GM23338 (cell line): ENCODE data around the gene MMP13. TPM values are rescaled to one million over a fixed set of nuclear protein-coding genes. Genes with fewer than 3 reads are reported as not detected.
"Not testable (repeated sequence)": the region's sequence is repeated elsewhere in the genome, so short reads cannot be mapped to it uniquely, and the experiment has no call there.

Experiments
- ATAC-seq: fragments of 200-7000 bp; cut with Tn5 transposase; 3 replicates; pipeline ENCODE4 v1.9.1; 2020
- DNase-seq: peaks from one replicate; pipeline ENCODE4 v3.0.0-alpha.2; 2015; ENCODE audit warnings: low spot score
- H2AFZ ChIP-seq: fragments of 200-600 bp; sonication (generic); 2 replicates; pipeline ENCODE4 v1.8.0; 2016; ENCODE audit warnings: antibody characterized with exemption, mild to moderate bottlenecking, moderate library complexity
- H3F3A ChIP-seq: fragments of 200-600 bp; sonication (generic); replicated peaks from 2 replicates; pipeline ENCODE4 v1.8.0; 2017; ENCODE audit warnings: antibody characterized with exemption, mixed run types, low read depth
- H3K27ac ChIP-seq: fragments of 200-600 bp; sonication (generic); 2 replicates; pipeline ENCODE4 v1.6.1; 2016; ENCODE audit warnings: low read depth
- H3K27me3 ChIP-seq: fragments of 200-600 bp; sonication (generic); 2 replicates; pipeline ENCODE4 v1.8.0; 2016; ENCODE audit warnings: mild to moderate bottlenecking, mixed run types, moderate library complexity; ENCODE audit not compliant: insufficient read depth
- H3K36me3 ChIP-seq: fragments of 200-600 bp; sonication (generic); 2 replicates; pipeline ENCODE4 v1.8.0; 2016; ENCODE audit warnings: mild to moderate bottlenecking; ENCODE audit not compliant: insufficient read depth
- H3K4me1 ChIP-seq: fragments of 200-600 bp; sonication (generic); 2 replicates; pipeline ENCODE4 v1.8.0; 2016; ENCODE audit warnings: mild to moderate bottlenecking, moderate library complexity; ENCODE audit not compliant: insufficient read depth
- H3K4me2 ChIP-seq: fragments of 200-600 bp; sonication (generic); 2 replicates; pipeline ENCODE4 v1.7.1; 2017; ENCODE audit warnings: mixed run types
- H3K4me3 ChIP-seq: fragments of 200-600 bp; sonication (generic); 2 replicates; pipeline ENCODE4 v1.6.1; 2016; ENCODE audit warnings: mixed run types
- H3K79me2 ChIP-seq: fragments of 200-600 bp; sonication (generic); replicated peaks from 2 replicates; pipeline ENCODE4 v1.8.0; 2017; ENCODE audit warnings: mild to moderate bottlenecking; ENCODE audit not compliant: insufficient read depth
- H3K9me2 ChIP-seq: fragments of 200-600 bp; sonication (generic); 2 replicates; pipeline ENCODE4 v1.8.0; 2017; ENCODE audit not compliant: insufficient read depth
- H4K20me1 ChIP-seq: fragments of 200-600 bp; sonication (generic); replicated peaks from 2 replicates; pipeline ENCODE4 v1.8.0; 2017; ENCODE audit warnings: mild to moderate bottlenecking; ENCODE audit not compliant: insufficient read depth
- H3K27ac Mint-ChIP-seq: 2 replicates; pipeline ENCODE4 v1.8.0; 2020; ENCODE audit warnings: inconsistent platforms, mild to moderate bottlenecking, moderate library complexity, mixed read lengths
- H3K27me3 Mint-ChIP-seq: 3 replicates; pipeline ENCODE4 v1.8.0; 2022; ENCODE audit warnings: low read depth, mild to moderate bottlenecking, moderate library complexity, mixed read lengths, inconsistent platforms; ENCODE audit not compliant: insufficient read depth, poor library complexity
- H3K36me3 Mint-ChIP-seq: 3 replicates; pipeline ENCODE4 v1.8.0; 2021; ENCODE audit warnings: low read depth, mild to moderate bottlenecking, inconsistent platforms, moderate library complexity, mixed read lengths
- H3K4me1 Mint-ChIP-seq: 3 replicates; pipeline ENCODE4 v1.8.0; 2020; ENCODE audit warnings: mild to moderate bottlenecking, inconsistent platforms, mixed read lengths
- H3K4me3 Mint-ChIP-seq: 3 replicates; pipeline ENCODE4 v1.8.0; 2021; ENCODE audit warnings: moderate library complexity, mild to moderate bottlenecking, inconsistent platforms, mixed read lengths
- H3K9me3 Mint-ChIP-seq: 3 replicates; pipeline ENCODE4 v1.8.0; 2020; ENCODE audit warnings: moderate library complexity, mild to moderate bottlenecking, inconsistent platforms, mixed read lengths
- CTCF ChIP-seq, 2 experiments: fragments of 200-600 bp in 1 of 2; sonication (generic) in 1 of 2; conservative IDR thresholded peaks; 2 replicates each; pipeline versions ENCODE4 v1.5.1 to v1.6.1; 2016 to 2017; ENCODE audit warnings: antibody characterized with exemption in 2 of 2, low read depth in 2 of 2, mild to moderate bottlenecking in 2 of 2, moderate library complexity in 1 of 2
- ETS1 ChIP-seq: IDR thresholded peaks from 2 replicates; pipeline ENCODE4 v1.6.1; 2016; ENCODE audit warnings: antibody characterized with exemption
- EZH2 ChIP-seq: fragments of 200-600 bp; sonication (generic); IDR thresholded peaks from one replicate; pipeline ENCODE4 v1.8.0; 2017; ENCODE audit warnings: antibody characterized with exemption, mild to moderate bottlenecking, low read depth; ENCODE audit not compliant: unreplicated experiment
- JUNB ChIP-seq: IDR thresholded peaks from one replicate; pipeline ENCODE4 v1.6.1; 2016; ENCODE audit warnings: antibody characterized with exemption; ENCODE audit not compliant: unreplicated experiment
- NANOG ChIP-seq: IDR thresholded peaks from 2 replicates; pipeline ENCODE4 v1.6.1; 2016; ENCODE audit warnings: antibody characterized with exemption, borderline replicate concordance
- STAT1 ChIP-seq: IDR thresholded peaks from one replicate; pipeline ENCODE4 v1.6.1; 2016; ENCODE audit warnings: antibody characterized with exemption; ENCODE audit not compliant: unreplicated experiment
- ZNF114 ChIP-seq: fragments of 250-450 bp; sonication (Bioruptor Pico); IDR thresholded peaks from 2 replicates; pipeline ENCODE4 v1.5.0; 2020; ENCODE audit warnings: mild to moderate bottlenecking, moderate library complexity
- ZNF331 ChIP-seq: fragments of 250-450 bp; sonication (Bioruptor Pico); IDR thresholded peaks from 2 replicates; pipeline ENCODE4 v1.5.0; 2020; ENCODE audit warnings: low read depth, mild to moderate bottlenecking, moderate library complexity
- polyA plus RNA-seq: library from polyadenylated mRNA; unstranded; fragments of >200 nt; fragmentation: Nextera tagmentation; extraction: Ambion mirVana; gene quantifications from 2 replicates; pipeline ENCODE4 v1.2.1, GENCODE V29; 2016
- total RNA-seq: library from RNA; depleted of rRNA; stranded (reverse); fragments of >200 nt; shearing (Covaris generic); gene quantifications from 2 replicates; pipeline ENCODE4 v1.2.3, GENCODE V29; 2014
- TF ChIP-seq, protein P1 (sequence below): fragments of 250-450 bp; sonication (Bioruptor Pico); IDR thresholded peaks from 2 replicates; pipeline ENCODE4 v1.5.0; 2020; ENCODE audit warnings: mild to moderate bottlenecking, moderate library complexity
- TF ChIP-seq, protein P2 (sequence below): IDR thresholded peaks from one replicate; pipeline ENCODE4 v1.6.1; 2018; ENCODE audit warnings: antibody characterized with exemption; ENCODE audit not compliant: unreplicated experiment

MMP13 gene
- total and polyA plus RNA-seq, 2 experiments from 2014 or later, result not detected

DNA sequence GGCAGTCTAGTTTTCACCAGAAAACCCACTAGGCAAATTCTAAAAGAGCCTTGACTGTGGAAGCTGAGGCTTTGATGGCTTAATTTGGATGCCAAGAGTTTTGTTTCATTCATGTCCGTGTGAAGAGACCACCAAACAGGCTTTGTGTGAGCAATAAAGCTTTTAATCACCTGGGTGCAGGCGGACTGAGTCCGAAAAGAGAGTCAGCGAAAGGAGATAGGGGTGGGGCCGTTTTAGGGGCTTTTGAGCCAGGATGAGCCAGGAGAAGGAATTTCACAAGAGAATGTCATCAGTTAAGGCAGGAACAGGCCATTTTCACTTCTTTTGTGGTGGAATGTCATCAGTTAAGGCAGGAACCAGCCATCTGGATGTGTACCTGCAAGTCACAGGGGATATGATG is 51.6 kb downstream of the MMP13 start:
- H3K36me3 ChIP-seq, H3K27ac Mint-ChIP-seq, H3K4me3 Mint-ChIP-seq, H3K4me1 ChIP-seq, H3K36me3 Mint-ChIP-seq, H3K27ac ChIP-seq, DNase-seq, H3K27me3 Mint-ChIP-seq, H3K27me3 ChIP-seq, H4K20me1 ChIP-seq, H3F3A ChIP-seq, H3K9me2 ChIP-seq, H3K79me2 ChIP-seq, H3K4me3 ChIP-seq, ATAC-seq, H3K4me1 Mint-ChIP-seq: not testable (repeated sequence)
- peak overlapping the region; percentile 97 for H2AFZ ChIP-seq
- H3K4me2 ChIP-seq, result peak overlapping the region; percentile 64; the same call in 1 of the 2 replicates
- peaks cover 11% of the 10 kb centered on the region for H3K9me3 Mint-ChIP-seq

DNA sequence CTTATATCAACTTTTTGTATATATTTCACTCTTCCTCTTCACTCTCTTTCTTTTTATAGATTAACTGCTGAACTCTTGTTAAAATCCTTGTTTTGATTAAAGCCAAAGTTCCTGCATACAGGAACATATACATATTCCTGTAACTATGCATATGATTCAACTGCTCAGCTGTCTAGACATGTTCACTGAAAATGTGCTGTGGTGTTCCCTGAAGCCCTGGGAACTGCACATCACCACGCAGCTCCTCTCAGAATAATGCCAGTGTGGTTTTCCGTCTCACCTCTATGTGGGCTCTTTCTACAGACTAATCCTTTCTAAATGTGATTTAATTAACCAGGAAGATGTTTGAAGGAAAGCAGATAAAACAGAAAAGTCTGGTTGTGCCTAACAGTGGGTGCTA is 55.2 kb downstream of the MMP13 start:
- H3K36me3 Mint-ChIP-seq, result no peaks in the 10 kb centered on the region
- H3K9me3 Mint-ChIP-seq, result 0 out of 3 replicates have a peak, but pooled peaks cover 3% of the 10 kb centered on the region
- DNase-seq (no peak), ATAC-seq (no peak)
- Histone ChIP-seq H3K9me2 (peaks cover 9% of the 10 kb centered on the region), H3K27ac (no peak overlapping the region), H3F3A (no peaks in the 10 kb centered on the region), H3K4me2 (no peak overlapping the region), H2AFZ (no peak overlapping the region), H4K20me1 (no peaks in the 10 kb centered on the region), H3K36me3 (no peaks in the 10 kb centered on the region), H3K79me2 (no peaks in the 10 kb centered on the region), H3K27me3 (no peaks in the 10 kb centered on the region), H3K4me3 (no peak overlapping the region), H3K4me1 (no peaks in the 10 kb centered on the region)
- peaks cover 2% of the 10 kb centered on the region for H3K27me3 Mint-ChIP-seq
- no peak overlapping the region for H3K4me3 Mint-ChIP-seq
- no peak overlapping the region for H3K27ac Mint-ChIP-seq
- no peaks in the 10 kb centered on the region for H3K4me1 Mint-ChIP-seq
- TF ChIP-seq JUNB (no peak), NANOG (no peak), CTCF (conservative IDR thresholded peaks at IDR 0.05; ENCODE audit: low read depth in 2 of 2) (no peak), ETS1 (no peak), EZH2 (no peak), ZNF331 (no peak), STAT1 (no peak), ZNF114 (no peak)
- TF ChIP-seq, protein P1, sequence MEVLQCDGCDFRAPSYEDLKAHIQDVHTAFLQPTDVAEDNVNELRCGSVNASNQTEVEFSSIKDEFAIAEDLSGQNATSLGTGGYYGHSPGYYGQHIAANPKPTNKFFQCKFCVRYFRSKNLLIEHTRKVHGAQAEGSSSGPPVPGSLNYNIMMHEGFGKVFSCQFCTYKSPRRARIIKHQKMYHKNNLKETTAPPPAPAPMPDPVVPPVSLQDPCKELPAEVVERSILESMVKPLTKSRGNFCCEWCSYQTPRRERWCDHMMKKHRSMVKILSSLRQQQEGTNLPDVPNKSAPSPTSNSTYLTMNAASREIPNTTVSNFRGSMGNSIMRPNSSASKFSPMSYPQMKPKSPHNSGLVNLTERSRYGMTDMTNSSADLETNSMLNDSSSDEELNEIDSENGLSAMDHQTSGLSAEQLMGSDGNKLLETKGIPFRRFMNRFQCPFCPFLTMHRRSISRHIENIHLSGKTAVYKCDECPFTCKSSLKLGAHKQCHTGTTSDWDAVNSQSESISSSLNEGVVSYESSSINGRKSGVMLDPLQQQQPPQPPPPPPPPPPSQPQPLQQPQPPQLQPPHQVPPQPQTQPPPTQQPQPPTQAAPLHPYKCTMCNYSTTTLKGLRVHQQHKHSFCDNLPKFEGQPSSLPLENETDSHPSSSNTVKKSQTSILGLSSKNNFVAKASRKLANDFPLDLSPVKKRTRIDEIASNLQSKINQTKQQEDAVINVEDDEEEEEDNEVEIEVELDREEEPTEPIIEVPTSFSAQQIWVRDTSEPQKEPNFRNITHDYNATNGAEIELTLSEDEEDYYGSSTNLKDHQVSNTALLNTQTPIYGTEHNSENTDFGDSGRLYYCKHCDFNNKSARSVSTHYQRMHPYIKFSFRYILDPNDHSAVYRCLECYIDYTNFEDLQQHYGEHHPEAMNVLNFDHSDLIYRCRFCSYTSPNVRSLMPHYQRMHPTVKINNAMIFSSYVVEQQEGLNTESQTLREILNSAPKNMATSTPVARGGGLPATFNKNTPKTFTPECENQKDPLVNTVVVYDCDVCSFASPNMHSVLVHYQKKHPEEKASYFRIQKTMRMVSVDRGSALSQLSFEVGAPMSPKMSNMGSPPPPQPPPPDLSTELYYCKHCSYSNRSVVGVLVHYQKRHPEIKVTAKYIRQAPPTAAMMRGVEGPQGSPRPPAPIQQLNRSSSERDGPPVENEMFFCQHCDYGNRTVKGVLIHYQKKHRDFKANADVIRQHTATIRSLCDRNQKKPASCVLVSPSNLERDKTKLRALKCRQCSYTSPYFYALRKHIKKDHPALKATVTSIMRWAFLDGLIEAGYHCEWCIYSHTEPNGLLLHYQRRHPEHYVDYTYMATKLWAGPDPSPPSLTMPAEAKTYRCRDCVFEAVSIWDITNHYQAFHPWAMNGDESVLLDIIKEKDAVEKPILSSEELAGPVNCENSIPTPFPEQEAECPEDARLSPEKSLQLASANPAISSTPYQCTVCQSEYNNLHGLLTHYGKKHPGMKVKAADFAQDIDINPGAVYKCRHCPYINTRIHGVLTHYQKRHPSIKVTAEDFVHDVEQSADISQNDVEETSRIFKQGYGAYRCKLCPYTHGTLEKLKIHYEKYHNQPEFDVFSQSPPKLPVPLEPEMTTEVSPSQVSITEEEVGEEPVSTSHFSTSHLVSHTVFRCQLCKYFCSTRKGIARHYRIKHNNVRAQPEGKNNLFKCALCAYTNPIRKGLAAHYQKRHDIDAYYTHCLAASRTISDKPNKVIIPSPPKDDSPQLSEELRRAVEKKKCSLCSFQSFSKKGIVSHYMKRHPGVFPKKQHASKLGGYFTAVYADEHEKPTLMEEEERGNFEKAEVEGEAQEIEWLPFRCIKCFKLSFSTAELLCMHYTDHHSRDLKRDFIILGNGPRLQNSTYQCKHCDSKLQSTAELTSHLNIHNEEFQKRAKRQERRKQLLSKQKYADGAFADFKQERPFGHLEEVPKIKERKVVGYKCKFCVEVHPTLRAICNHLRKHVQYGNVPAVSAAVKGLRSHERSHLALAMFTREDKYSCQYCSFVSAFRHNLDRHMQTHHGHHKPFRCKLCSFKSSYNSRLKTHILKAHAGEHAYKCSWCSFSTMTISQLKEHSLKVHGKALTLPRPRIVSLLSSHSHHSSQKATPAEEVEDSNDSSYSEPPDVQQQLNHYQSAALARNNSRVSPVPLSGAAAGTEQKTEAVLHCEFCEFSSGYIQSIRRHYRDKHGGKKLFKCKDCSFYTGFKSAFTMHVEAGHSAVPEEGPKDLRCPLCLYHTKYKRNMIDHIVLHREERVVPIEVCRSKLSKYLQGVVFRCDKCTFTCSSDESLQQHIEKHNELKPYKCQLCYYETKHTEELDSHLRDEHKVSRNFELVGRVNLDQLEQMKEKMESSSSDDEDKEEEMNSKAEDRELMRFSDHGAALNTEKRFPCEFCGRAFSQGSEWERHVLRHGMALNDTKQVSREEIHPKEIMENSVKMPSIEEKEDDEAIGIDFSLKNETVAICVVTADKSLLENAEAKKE (CRISPR knock-in tag), result no peak
- TF ChIP-seq, protein P2, sequence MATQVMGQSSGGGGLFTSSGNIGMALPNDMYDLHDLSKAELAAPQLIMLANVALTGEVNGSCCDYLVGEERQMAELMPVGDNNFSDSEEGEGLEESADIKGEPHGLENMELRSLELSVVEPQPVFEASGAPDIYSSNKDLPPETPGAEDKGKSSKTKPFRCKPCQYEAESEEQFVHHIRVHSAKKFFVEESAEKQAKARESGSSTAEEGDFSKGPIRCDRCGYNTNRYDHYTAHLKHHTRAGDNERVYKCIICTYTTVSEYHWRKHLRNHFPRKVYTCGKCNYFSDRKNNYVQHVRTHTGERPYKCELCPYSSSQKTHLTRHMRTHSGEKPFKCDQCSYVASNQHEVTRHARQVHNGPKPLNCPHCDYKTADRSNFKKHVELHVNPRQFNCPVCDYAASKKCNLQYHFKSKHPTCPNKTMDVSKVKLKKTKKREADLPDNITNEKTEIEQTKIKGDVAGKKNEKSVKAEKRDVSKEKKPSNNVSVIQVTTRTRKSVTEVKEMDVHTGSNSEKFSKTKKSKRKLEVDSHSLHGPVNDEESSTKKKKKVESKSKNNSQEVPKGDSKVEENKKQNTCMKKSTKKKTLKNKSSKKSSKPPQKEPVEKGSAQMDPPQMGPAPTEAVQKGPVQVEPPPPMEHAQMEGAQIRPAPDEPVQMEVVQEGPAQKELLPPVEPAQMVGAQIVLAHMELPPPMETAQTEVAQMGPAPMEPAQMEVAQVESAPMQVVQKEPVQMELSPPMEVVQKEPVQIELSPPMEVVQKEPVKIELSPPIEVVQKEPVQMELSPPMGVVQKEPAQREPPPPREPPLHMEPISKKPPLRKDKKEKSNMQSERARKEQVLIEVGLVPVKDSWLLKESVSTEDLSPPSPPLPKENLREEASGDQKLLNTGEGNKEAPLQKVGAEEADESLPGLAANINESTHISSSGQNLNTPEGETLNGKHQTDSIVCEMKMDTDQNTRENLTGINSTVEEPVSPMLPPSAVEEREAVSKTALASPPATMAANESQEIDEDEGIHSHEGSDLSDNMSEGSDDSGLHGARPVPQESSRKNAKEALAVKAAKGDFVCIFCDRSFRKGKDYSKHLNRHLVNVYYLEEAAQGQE, result no peak
